HG03066 (cell line): ENCODE data around the gene PLCZ1.

Experiments
- ATAC-seq: cut with Tn5 transposase; IDR thresholded peaks from one replicate; pipeline ENCODE4 v1.9.1; 2021; ENCODE audit warnings: low read depth; ENCODE audit not compliant: unreplicated experiment

Gene PLCZ1

DNA sequence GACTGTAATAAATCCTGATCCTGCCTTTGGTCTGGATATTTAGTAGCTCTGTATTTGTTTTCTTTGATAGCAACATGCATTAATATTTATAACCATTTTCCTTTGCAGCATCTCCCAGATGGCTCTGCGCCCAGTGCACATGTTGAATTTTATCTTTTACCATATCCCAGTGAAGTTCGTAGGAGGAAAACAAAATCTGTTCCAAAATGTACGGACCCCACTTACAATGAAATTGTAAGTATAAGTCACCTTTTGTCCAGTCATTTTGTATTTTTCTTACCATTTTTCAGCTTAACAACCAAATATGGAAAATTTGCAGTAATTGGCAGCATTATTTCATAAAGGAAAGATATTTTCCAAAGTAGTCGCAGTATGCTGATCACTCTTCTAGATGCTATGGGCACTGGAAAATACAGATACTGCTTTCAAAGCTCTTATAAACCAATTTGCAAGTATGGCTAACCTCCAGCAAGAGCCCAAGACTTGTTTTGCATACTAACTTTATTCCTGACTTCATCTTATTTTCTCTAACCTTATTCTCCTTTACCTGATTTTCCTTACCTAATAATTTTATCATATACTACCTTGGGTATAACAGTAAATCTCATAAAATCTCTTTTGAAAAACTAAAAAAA lies 97.4 kb downstream of the PLCZ1 start:
- ATAC-seq = no peak

DNA sequence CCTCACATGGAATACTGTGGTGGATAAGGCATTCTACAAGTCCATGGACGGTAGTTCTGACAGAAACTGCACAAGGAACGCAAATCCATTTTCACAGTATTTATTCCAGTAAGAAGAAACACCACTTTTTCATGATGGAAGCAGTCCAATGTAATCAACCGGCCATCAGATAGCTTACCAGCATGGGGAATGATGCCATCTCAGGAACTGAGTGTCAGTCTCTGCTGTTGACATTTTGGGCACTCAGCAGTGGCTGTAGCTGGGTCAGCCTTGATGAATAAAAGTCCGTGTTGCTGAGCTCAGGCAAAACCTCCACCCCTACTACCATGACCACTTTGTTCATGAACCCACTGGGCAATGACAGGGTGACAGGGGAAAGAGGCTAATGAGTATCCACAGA lies 103.4 kb downstream of the PLCZ1 start:
- ATAC-seq = no peak
